ENCODE measurements around the gene APLF. TPM values are rescaled to one million over a fixed set of nuclear protein-coding genes. Genes with fewer than 3 reads are reported as not detected.

The APLF gene
- total RNA-seq, 4 donors from 2014 or later = 2.9 to 28.5 (median 8.1) TPM

DNA sequence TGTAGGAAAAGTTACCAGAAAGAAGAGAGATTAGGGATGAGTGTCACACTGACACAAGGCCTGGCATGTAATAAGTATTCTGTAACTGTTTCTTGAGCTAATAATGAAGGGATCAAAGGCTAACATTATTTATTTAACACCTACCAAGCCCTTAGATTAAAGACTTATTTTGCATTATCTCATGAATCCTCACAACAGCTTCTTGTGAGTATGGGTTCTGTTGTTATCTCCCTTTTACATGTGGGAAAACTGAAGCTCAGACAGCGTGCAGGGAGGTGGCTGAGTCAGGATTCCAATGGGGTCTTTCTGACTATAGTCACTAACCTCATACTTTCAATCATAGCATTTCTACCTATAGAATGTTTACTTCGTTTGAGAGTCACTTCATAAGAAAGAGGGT is 97.0 kb downstream of the APLF start:
- intact Hi-C loops (cut with DNase I; ENCODE audit: low total_unique reads) = no loop called here
- Histone ChIP-seq H3K27ac (no peak overlapping the region), H3K4me1 (no peaks in the 10 kb centered on the region), H3K9me3 (no peaks in the 10 kb centered on the region), H3K36me3 (no peaks in the 10 kb centered on the region), H3K27me3 (no peaks in the 10 kb centered on the region), H3K4me3 (no peak overlapping the region)
- TF ChIP-seq EP300 (IDR thresholded peaks at IDR 0.05; ENCODE audit: low read depth) = no peak
- TF ChIP-seq, protein P1, sequence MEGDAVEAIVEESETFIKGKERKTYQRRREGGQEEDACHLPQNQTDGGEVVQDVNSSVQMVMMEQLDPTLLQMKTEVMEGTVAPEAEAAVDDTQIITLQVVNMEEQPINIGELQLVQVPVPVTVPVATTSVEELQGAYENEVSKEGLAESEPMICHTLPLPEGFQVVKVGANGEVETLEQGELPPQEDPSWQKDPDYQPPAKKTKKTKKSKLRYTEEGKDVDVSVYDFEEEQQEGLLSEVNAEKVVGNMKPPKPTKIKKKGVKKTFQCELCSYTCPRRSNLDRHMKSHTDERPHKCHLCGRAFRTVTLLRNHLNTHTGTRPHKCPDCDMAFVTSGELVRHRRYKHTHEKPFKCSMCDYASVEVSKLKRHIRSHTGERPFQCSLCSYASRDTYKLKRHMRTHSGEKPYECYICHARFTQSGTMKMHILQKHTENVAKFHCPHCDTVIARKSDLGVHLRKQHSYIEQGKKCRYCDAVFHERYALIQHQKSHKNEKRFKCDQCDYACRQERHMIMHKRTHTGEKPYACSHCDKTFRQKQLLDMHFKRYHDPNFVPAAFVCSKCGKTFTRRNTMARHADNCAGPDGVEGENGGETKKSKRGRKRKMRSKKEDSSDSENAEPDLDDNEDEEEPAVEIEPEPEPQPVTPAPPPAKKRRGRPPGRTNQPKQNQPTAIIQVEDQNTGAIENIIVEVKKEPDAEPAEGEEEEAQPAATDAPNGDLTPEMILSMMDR (IDR thresholded peaks at IDR 0.05) = no peak
- TF ChIP-seq POLR2A (IDR thresholded peaks at IDR 0.05) = no peak
- no peak for TF ChIP-seq POLR2AphosphoS5 (IDR thresholded peaks at IDR 0.05)
- no peak for DNase-seq
- 73 to 89% methylated on average over 2 of the region's 2 CpGs for WGBS, 2 donors (ENCODE audit: low coverage in 1 of 2)
- in situ Hi-C loops (cut with MboI; ENCODE audit: low pct_ligation_motif_present in 1 of 4, low pct_unique_long_range_greater_than_20kb in 1 of 4, low sequenced_read_pairs in 3 of 4) = no loop called here

DNA sequence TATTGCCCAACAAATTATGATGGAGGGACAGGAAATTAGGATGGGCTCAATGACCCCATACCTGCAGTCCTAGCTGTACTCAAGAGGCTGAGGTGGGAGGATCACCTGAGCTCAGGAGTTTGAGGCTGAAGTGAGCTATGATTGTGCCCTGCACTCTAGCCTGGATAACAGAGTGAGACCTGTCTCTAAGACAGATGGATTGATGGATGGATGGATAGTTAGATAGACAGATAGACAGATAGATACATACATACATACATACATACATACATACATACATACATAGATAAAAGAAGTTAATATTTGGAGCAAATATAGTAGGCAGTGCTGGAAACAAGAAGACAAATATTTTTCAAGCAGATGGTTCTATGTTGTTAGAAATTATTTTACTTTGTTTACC is 97.9 kb downstream of the APLF start:
- intact Hi-C loops (cut with DNase I; ENCODE audit: low total_unique reads) = no loop called here
- TF ChIP-seq POLR2AphosphoS5 (IDR thresholded peaks at IDR 0.05) (no peak), EP300 (IDR thresholded peaks at IDR 0.05; ENCODE audit: low read depth) (no peak), POLR2A (IDR thresholded peaks at IDR 0.05) (no peak)
- TF ChIP-seq, protein P1 (IDR thresholded peaks at IDR 0.05) = no peak
- Histone ChIP-seq H3K36me3 (no peaks in the 10 kb centered on the region), H3K4me1 (no peaks in the 10 kb centered on the region), H3K9me3 (no peaks in the 10 kb centered on the region), H3K27ac (no peak overlapping the region), H3K27me3 (no peaks in the 10 kb centered on the region), H3K4me3 (no peak overlapping the region)
- in situ Hi-C loops (cut with MboI; ENCODE audit: low pct_ligation_motif_present in 1 of 4, low pct_unique_long_range_greater_than_20kb in 1 of 4, low sequenced_read_pairs in 3 of 4) = no loop called here
- DNase-seq = no peak

DNA sequence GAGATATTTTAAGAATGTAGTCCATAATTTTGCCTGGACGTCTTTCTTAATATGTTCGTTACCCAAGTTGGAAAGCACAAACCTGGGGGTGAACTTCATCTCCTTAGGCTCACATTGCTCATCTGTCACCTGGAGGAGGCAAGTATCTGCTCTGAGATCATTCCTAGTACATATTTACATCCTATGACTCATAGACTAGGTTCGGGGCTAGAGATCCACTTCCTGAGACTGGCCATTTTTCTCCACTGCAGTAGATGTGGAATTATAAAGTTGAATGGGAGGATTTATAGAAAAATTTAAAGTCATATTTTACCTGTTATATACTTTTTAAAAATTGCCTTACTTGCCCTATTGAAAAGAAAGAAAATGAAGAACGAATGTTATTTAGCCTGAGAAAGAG is 98.5 kb downstream of the APLF start:
- intact Hi-C loops (cut with DNase I; ENCODE audit: low total_unique reads) = no loop called here
- Histone ChIP-seq H3K4me1 (no peaks in the 10 kb centered on the region), H3K36me3 (no peaks in the 10 kb centered on the region), H3K4me3 (no peak overlapping the region), H3K9me3 (no peaks in the 10 kb centered on the region), H3K27ac (no peak overlapping the region), H3K27me3 (no peaks in the 10 kb centered on the region)
- no peak for DNase-seq
- WGBS, 2 donors (ENCODE audit: low coverage in 1 of 2) = 86 to 87% methylated on average over 4 of the region's 4 CpGs
- in situ Hi-C loops (cut with MboI; ENCODE audit: low pct_ligation_motif_present in 1 of 4, low pct_unique_long_range_greater_than_20kb in 1 of 4, low sequenced_read_pairs in 3 of 4) = no loop called here
- TF ChIP-seq EP300 (IDR thresholded peaks at IDR 0.05; ENCODE audit: low read depth) = no peak
- no peak for TF ChIP-seq POLR2A (IDR thresholded peaks at IDR 0.05)

DNA sequence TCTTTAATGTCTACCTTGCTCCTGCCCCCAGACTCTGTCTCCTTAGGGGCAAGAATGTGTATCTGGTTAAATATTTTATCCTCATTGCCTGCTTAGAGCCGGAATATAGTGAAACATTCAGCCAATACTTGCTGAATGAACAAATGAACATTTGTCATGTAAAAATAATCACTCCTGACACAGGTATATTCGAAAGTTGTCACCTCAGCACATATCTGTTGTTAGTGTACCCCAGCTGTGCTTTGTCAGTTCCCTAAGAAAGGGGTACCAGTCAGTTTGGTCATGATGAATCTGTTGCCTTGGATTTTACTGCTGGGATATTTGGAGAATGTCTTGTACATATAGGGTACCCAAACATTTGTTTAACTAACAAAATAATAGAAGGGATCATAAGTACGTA is 99.0 kb downstream of the APLF start:
- Histone ChIP-seq H3K9me3 (no peaks in the 10 kb centered on the region), H3K27me3 (no peaks in the 10 kb centered on the region), H3K27ac (no peak overlapping the region), H3K4me3 (no peak overlapping the region), H3K36me3 (no peaks in the 10 kb centered on the region), H3K4me1 (no peaks in the 10 kb centered on the region)
- TF ChIP-seq POLR2AphosphoS5 (IDR thresholded peaks at IDR 0.05) = no peak
- TF ChIP-seq POLR2A (IDR thresholded peaks at IDR 0.05) = no peak
- TF ChIP-seq EP300 (IDR thresholded peaks at IDR 0.05; ENCODE audit: low read depth) = no peak
- TF ChIP-seq, protein P1 (IDR thresholded peaks at IDR 0.05) = no peak
- DNase-seq = no peak
- intact Hi-C loops (cut with DNase I; ENCODE audit: low total_unique reads) (no loop called here), in situ Hi-C loops (cut with MboI; ENCODE audit: low pct_ligation_motif_present in 1 of 4, low pct_unique_long_range_greater_than_20kb in 1 of 4, low sequenced_read_pairs in 3 of 4) (no loop called here)
- WGBS, 2 donors (ENCODE audit: low coverage in 1 of 2) = 88 to 91% methylated on average over 3 of the region's 3 CpGs

DNA sequence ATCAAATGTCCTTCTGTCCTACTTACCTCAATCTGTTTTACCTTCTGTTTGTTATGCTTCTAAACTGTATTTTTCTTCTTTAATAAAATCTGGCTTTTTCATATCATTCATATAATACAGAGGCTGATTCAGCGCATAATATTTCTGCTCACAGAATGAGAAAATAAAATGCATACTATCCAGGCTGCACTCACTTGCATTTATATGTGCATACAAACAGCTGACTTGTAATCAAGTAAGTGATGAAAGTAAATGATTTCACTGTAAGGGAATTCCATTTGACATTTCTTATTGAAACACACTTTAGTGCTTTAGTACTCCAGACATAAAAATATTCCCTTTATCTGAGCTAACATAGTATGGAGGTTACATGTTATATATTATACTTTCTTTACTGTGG is 100.7 kb downstream of the APLF start:
- H3K27ac ChIP-seq = no peak overlapping the region
- no peak overlapping the region for H3K4me3 ChIP-seq
- no peak for DNase-seq
- no peaks in the 10 kb centered on the region for H3K27me3 ChIP-seq
- 97 to 100% methylated on average over 1 of the region's 1 CpG for WGBS, 2 donors (ENCODE audit: low coverage in 1 of 2)
- TF ChIP-seq, protein P1 (IDR thresholded peaks at IDR 0.05) = no peak
- TF ChIP-seq EP300 (IDR thresholded peaks at IDR 0.05; ENCODE audit: low read depth) (no peak), POLR2AphosphoS5 (IDR thresholded peaks at IDR 0.05) (no peak), POLR2A (IDR thresholded peaks at IDR 0.05) (no peak)
- in situ Hi-C loops (cut with MboI; ENCODE audit: low pct_ligation_motif_present in 1 of 4, low pct_unique_long_range_greater_than_20kb in 1 of 4, low sequenced_read_pairs in 3 of 4) = no loop called here
- intact Hi-C loops (cut with DNase I; ENCODE audit: low total_unique reads) = no loop called here
- no peaks in the 10 kb centered on the region for H3K36me3 ChIP-seq
- no peaks in the 10 kb centered on the region for H3K9me3 ChIP-seq
- no peaks in the 10 kb centered on the region for H3K4me1 ChIP-seq
